ENCODE data around the gene SIRT7.

DNA sequence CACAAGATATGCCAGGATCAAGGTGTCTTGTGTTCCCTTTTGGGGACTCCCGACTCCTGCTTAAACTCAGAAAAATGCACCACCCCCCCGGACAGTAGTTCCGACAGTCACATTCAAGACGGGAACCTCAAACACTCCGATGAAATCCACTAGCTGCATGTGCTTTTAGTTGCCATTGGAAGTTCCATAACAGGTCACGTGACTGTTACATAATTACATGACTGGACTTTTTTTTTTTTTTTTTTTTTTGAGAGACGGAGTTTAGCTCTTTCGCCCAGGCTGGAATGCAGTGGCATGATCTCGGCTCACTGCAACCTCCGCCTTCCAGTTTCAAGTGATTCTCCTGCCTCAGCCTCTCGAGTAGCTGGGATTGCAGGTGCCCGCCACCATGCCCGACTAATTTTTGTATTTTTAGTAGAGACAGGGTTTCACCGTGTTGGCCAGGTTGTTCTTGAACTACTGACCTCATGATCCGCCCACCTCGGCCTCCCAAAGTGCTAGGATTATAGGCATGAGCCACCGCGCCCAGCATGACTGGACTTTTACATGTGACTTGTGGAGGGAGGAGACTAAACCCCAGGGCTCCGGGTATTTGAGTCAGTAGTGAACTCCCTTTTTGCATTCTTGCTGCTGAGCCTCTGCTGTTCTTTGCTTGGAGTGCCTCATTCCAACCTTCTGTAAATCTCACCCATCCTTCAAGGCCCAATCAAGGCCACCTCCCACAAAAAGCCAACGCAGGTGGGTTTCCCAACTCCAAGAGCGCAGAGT, 1.6 kb downstream of the SIRT7 start:
- TF ChIP-seq, protein P1, sequence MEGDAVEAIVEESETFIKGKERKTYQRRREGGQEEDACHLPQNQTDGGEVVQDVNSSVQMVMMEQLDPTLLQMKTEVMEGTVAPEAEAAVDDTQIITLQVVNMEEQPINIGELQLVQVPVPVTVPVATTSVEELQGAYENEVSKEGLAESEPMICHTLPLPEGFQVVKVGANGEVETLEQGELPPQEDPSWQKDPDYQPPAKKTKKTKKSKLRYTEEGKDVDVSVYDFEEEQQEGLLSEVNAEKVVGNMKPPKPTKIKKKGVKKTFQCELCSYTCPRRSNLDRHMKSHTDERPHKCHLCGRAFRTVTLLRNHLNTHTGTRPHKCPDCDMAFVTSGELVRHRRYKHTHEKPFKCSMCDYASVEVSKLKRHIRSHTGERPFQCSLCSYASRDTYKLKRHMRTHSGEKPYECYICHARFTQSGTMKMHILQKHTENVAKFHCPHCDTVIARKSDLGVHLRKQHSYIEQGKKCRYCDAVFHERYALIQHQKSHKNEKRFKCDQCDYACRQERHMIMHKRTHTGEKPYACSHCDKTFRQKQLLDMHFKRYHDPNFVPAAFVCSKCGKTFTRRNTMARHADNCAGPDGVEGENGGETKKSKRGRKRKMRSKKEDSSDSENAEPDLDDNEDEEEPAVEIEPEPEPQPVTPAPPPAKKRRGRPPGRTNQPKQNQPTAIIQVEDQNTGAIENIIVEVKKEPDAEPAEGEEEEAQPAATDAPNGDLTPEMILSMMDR (IDR thresholded peaks at IDR 0.05), result no peak
- TF ChIP-seq POLR2A (IDR thresholded peaks at IDR 0.05) (no peak), POLR2AphosphoS5 (IDR thresholded peaks at IDR 0.05) (no peak), EP300 (IDR thresholded peaks at IDR 0.05) (no peak)

All from gastroesophageal sphincter (tissue), 3 donors.